ENCODE results near the gene HOTAIR.

GRCh38 chr12:54003625-54004024 lies 28.9 kb upstream of the HOTAIR start:
- TF ChIP-seq ATF3 (IDR thresholded peaks at IDR 0.05) (no peak), TAF1 (conservative IDR thresholded peaks at IDR 0.05) (no peak)
